Measurements from ENCODE around the gene ATP6V0E2. TPM values are rescaled to one million over a fixed set of nuclear protein-coding genes. Genes with fewer than 3 reads are reported as not detected.
A peak's percentile ranks its signal among the peaks of the same experiment; 100 is the strongest.

ATP6V0E2 gene
- total RNA-seq, 1 experiment from 2014 or later, result 19.0 TPM

- Histone ChIP-seq H2BK12ac (ENCODE audit: insufficient read length, low read depth, low read length) (no peak overlapping the region), H3K27ac (ENCODE audit: insufficient read length, low read depth, low read length) (no peak overlapping the region), H3K18ac (ENCODE audit: insufficient read length, low read depth, low read length) (peak overlapping the region; percentile 23), H4K8ac (replicated peaks; ENCODE audit: insufficient read length, low read depth, low read length) (no peak overlapping the region), H3K23me2 (ENCODE audit: insufficient read length, low read depth, low read length, poor library complexity, severe bottlenecking) (peaks cover 11% of the 10 kb centered on the region), H3K56ac (ENCODE audit: insufficient read length, low read depth, low read length) (no peak overlapping the region), H3K14ac (ENCODE audit: insufficient read depth, low read length) (no peak overlapping the region), H2AFZ (ENCODE audit: low read length) (no peak overlapping the region), H2BK5ac (ENCODE audit: insufficient read length, low read length) (no peak overlapping the region), H2BK120ac (ENCODE audit: low read depth, low read length, poor library complexity, severe bottlenecking) (no peak overlapping the region), H3K79me2 (ENCODE audit: insufficient read depth, low read length) (no peaks in the 10 kb centered on the region), H3K9me3 (ENCODE audit: control insufficient read depth, low read depth, low read length) (no peaks in the 10 kb centered on the region), H3K79me1 (ENCODE audit: insufficient read depth, low read depth, low read length, poor library complexity, severe bottlenecking) (no peaks in the 10 kb centered on the region), H3K4me2 (ENCODE audit: insufficient read depth, insufficient read length, low read length) (peak overlapping the region; percentile 78), H2BK20ac (ENCODE audit: low read depth, low read length, poor library complexity, severe bottlenecking) (no peak overlapping the region), H2BK15ac (ENCODE audit: low read depth, low read length) (no peak overlapping the region), H4K91ac (ENCODE audit: insufficient read length, low read depth, low read length) (no peak overlapping the region), H4K20me1 (ENCODE audit: control insufficient read depth, insufficient read depth, insufficient read length) (no peaks in the 10 kb centered on the region), H3K27me3 (ENCODE audit: insufficient read depth, low read length) (no peaks in the 10 kb centered on the region; the same call in 1 of the 2 replicates), H4K5ac (ENCODE audit: insufficient read length, low read depth, low read length) (no peak overlapping the region), H3K4me1 (ENCODE audit: insufficient read depth, low read length) (no peaks in the 10 kb centered on the region; the same call in 1 of the 2 replicates), H3K4ac (ENCODE audit: low read depth, low read length) (no peak overlapping the region), H3K9ac (ENCODE audit: extremely low read depth, insufficient read length, low read length) (peak overlapping the region; percentile 42), H3T11ph (ENCODE audit: low read length) (no peak overlapping the region), H3K23ac (ENCODE audit: insufficient read length, low read depth, low read length) (no peak overlapping the region), H2AK5ac (ENCODE audit: insufficient read length, low read length) (no peak overlapping the region)
- WGBS (ENCODE audit: extremely low coverage, insufficient read length, low lambda C conversion rate), result no CpG with 5 or more reads among the region's 13 CpGs
- Mint-ChIP-seq H3K27me3 (ENCODE audit: low read depth) (peaks cover 42% of the 10 kb centered on the region), H3K36me3 (ENCODE audit: insufficient read depth in 1 of 3, low read depth in 3 of 3) (no peaks in the 10 kb centered on the region), H3K4me1 (peaks cover 8 to 12% of the 10 kb centered on the region in 2 experiments), H3K4me3 (peak overlapping the region; percentile 74 to 84), H3K9me3 (no peaks in the 10 kb centered on the region), H3K27ac (peak overlapping the region in 1 of 3 experiments; percentile 16; a peak in 2 of 7 replicates)
- TF ChIP-seq, protein P1, sequence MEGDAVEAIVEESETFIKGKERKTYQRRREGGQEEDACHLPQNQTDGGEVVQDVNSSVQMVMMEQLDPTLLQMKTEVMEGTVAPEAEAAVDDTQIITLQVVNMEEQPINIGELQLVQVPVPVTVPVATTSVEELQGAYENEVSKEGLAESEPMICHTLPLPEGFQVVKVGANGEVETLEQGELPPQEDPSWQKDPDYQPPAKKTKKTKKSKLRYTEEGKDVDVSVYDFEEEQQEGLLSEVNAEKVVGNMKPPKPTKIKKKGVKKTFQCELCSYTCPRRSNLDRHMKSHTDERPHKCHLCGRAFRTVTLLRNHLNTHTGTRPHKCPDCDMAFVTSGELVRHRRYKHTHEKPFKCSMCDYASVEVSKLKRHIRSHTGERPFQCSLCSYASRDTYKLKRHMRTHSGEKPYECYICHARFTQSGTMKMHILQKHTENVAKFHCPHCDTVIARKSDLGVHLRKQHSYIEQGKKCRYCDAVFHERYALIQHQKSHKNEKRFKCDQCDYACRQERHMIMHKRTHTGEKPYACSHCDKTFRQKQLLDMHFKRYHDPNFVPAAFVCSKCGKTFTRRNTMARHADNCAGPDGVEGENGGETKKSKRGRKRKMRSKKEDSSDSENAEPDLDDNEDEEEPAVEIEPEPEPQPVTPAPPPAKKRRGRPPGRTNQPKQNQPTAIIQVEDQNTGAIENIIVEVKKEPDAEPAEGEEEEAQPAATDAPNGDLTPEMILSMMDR (conservative IDR thresholded peaks at IDR 0.05), result peak; percentile 28; the same call in 1 of the 3 replicates
- DNase-seq, result peak; percentile 74
Measured at GRCh38 chr7:149872419-149873073, 1.2 kb upstream of the ATP6V0E2 start.
